ENCODE measurements around the gene PCBP3. TPM values are rescaled to one million over a fixed set of nuclear protein-coding genes. Genes with fewer than 3 reads are reported as not detected.
"Not testable (repeated sequence)": the region's sequence is repeated elsewhere in the genome, so short reads cannot be mapped to it uniquely, and the experiment has no call there.

The PCBP3 gene
- total RNA-seq, 1 experiment from 2014 or later = 3.7 TPM

DNA sequence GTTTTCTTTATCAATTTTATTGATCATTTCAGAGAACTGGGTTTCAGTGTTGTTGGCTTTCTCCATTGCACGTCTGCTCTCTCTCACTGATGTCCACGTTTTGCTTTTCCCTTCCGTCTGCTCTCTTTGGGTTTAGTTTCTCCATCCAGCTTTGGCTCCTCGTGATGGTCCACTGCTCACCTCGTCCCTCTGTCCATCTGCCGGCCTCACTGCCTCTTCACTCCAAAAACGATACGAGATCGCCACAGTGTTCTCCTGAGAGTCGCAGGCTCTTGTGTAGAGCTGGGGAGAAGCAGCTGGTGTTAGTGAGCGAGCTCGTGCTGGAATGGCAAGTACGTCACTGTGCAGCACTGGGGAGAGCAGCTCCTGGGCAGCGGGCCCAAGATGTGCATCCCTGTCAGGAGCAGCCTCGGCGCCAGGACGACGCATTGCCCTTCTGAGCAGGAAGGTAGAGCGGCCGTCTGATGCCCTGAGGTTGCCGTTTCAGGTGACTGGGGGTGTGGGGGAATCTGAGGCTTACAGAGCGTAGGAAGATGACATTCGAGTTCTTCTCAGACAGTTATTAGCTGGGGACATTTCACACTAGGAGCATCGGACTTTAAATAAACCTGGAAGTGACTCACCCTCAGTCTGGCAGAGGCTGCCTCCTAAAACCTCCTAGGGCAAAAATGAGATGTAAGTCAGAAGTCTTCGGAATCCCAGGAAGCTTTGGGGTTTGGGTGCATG lies 31.4 kb upstream of the PCBP3 start:
- Mint-ChIP-seq H3K9me3 (ENCODE audit: unreplicated experiment) (no peaks in the 10 kb centered on the region), H3K27me3 (ENCODE audit: insufficient read depth, unreplicated experiment) (peaks cover 27% of the 10 kb centered on the region), H3K4me1 (ENCODE audit: insufficient read depth, unreplicated experiment) (peaks cover 14% of the 10 kb centered on the region), H3K27ac (ENCODE audit: low read depth, unreplicated experiment) (no peak overlapping the region), H3K4me3 (ENCODE audit: unreplicated experiment) (no peak overlapping the region), H3K36me3 (ENCODE audit: insufficient read depth, unreplicated experiment) (no peaks in the 10 kb centered on the region)
- peak; percentile 85 for DNase-seq (ENCODE audit: unreplicated experiment)
- POLR2A ChIA-PET = interaction anchor here (0.8 kb wide), 1 partner anchor 34 kb away, joined by 3 read pairs; no protein-coding TSS in a partner anchor
- no TSS peak for BruUV-seq (replicated peaks)
- CTCF ChIA-PET = interaction anchor here (0.7 to 1.1 kb wide), 2 partner anchors 207 to 209 kb away, joined by 3 read pairs; no protein-coding TSS in a partner anchor
- TF ChIP-seq, protein P1, sequence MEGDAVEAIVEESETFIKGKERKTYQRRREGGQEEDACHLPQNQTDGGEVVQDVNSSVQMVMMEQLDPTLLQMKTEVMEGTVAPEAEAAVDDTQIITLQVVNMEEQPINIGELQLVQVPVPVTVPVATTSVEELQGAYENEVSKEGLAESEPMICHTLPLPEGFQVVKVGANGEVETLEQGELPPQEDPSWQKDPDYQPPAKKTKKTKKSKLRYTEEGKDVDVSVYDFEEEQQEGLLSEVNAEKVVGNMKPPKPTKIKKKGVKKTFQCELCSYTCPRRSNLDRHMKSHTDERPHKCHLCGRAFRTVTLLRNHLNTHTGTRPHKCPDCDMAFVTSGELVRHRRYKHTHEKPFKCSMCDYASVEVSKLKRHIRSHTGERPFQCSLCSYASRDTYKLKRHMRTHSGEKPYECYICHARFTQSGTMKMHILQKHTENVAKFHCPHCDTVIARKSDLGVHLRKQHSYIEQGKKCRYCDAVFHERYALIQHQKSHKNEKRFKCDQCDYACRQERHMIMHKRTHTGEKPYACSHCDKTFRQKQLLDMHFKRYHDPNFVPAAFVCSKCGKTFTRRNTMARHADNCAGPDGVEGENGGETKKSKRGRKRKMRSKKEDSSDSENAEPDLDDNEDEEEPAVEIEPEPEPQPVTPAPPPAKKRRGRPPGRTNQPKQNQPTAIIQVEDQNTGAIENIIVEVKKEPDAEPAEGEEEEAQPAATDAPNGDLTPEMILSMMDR (IDR thresholded peaks at IDR 0.05; ENCODE audit: unreplicated experiment) = no peak
- intact Hi-C loops (cut with micrococcal nuclease) = no loop called here

DNA sequence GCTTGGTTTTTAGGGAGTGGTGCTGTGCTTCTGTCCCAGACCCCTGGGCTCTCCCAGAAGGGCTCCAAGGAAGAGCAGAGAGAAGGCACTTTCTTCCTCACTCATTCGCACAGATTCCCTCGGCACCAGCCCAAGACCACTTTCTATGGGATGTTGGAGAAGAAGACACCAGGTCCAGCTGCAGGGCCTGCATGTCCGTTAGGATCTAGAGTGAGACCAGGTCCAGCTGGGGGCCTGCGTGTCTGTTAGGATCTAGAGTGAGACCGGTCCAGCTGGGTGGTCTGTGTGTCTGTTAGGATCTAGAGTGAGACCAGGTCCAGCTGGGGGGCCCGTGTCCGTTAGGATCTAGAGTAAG lies 30.9 kb upstream of the PCBP3 start:
- Mint-ChIP-seq H3K27me3 (ENCODE audit: insufficient read depth, unreplicated experiment) (peaks cover 27% of the 10 kb centered on the region), H3K4me1 (ENCODE audit: insufficient read depth, unreplicated experiment) (peaks cover 11% of the 10 kb centered on the region)
- intact Hi-C loops (cut with micrococcal nuclease); H3K27ac Mint-ChIP-seq (ENCODE audit: low read depth, unreplicated experiment); DNase-seq (ENCODE audit: unreplicated experiment); BruUV-seq (replicated peaks); H3K36me3 Mint-ChIP-seq (ENCODE audit: insufficient read depth, unreplicated experiment); H3K4me3 Mint-ChIP-seq (ENCODE audit: unreplicated experiment); H3K9me3 Mint-ChIP-seq (ENCODE audit: unreplicated experiment): not testable (repeated sequence)
- CTCF ChIA-PET = interaction anchor here (0.7 to 1.1 kb wide), 2 partner anchors 206 to 209 kb away, joined by 3 read pairs; no protein-coding TSS in a partner anchor
- POLR2A ChIA-PET = interaction anchor here (0.8 kb wide), 1 partner anchor 34 kb away, joined by 3 read pairs; no protein-coding TSS in a partner anchor

DNA sequence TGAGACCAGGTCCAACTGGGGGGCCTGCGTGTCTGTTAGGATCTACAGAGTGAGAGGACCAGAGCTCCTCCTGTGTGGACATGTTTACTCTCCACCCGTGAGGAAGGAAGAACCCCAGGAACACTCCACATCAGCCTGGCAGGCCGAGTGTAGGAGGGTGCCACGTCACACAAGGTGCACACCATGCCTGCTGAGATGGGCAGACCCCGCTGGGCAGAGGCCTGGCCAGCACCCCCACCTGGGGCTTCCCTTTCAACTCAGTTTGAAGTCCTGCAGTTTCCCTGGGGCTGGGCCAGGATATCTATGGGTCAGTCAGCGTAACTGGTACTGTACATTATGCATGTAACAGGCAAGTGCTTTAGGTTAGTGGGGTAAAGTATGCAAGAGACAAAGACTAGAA lies 30.1 kb upstream of the PCBP3 start:
- BruUV-seq (replicated peaks) = no TSS peak
- H3K27me3 Mint-ChIP-seq (ENCODE audit: insufficient read depth, unreplicated experiment) = peaks cover 27% of the 10 kb centered on the region
- no peak overlapping the region for H3K4me3 Mint-ChIP-seq (ENCODE audit: unreplicated experiment)

DNA sequence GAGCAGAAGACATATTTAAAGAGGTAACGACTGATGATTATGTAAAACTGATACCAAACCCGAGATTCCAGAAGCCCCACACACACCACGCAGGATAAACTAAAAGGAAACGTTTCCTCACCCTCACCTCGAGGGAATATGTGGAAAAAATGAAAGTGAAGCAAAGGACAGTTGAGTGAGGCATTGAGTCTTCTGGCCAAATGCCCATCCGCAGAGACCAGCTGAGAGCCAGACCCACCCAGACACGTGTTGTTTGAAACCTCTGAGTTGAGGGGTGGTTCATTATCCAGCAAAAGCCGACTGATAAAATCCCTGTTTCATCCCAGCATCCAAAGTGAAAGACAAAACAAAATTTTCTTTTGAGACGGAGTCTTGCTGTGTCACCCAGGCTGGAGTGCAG lies 29.6 kb upstream of the PCBP3 start:
- Mint-ChIP-seq H3K27ac (ENCODE audit: low read depth, unreplicated experiment) (no peak overlapping the region), H3K27me3 (ENCODE audit: insufficient read depth, unreplicated experiment) (peaks cover 29% of the 10 kb centered on the region), H3K4me3 (ENCODE audit: unreplicated experiment) (no peak overlapping the region), H3K36me3 (ENCODE audit: insufficient read depth, unreplicated experiment) (no peaks in the 10 kb centered on the region), H3K4me1 (ENCODE audit: insufficient read depth, unreplicated experiment) (peaks cover 11% of the 10 kb centered on the region), H3K9me3 (ENCODE audit: unreplicated experiment) (no peaks in the 10 kb centered on the region)
- intact Hi-C loops (cut with micrococcal nuclease) = no loop called here
- BruUV-seq (replicated peaks) = no TSS peak
- DNase-seq (ENCODE audit: unreplicated experiment) = no peak
- ChIA-PET CTCF (no interaction called here), POLR2A (no interaction called here)
- TF ChIP-seq, protein P1 (IDR thresholded peaks at IDR 0.05; ENCODE audit: unreplicated experiment) = no peak

More for the DNA sequence above, 30.1 kb upstream of the PCBP3 start:
- Mint-ChIP-seq H3K27ac (ENCODE audit: low read depth, unreplicated experiment) (no peak overlapping the region), H3K9me3 (ENCODE audit: unreplicated experiment) (no peaks in the 10 kb centered on the region), H3K4me1 (ENCODE audit: insufficient read depth, unreplicated experiment) (peaks cover 11% of the 10 kb centered on the region), H3K36me3 (ENCODE audit: insufficient read depth, unreplicated experiment) (no peaks in the 10 kb centered on the region)
- TF ChIP-seq, protein P1 (IDR thresholded peaks at IDR 0.05; ENCODE audit: unreplicated experiment) = no peak
- no peak for DNase-seq (ENCODE audit: unreplicated experiment)
- intact Hi-C loops (cut with micrococcal nuclease) = no loop called here
- ChIA-PET POLR2A (no interaction called here), CTCF (no interaction called here)
